Mucosa of rectum (tissue), 2 donors: Measurements from ENCODE around the gene LDAH.
A peak's percentile ranks its signal among the peaks of the same experiment; 100 is the strongest.

ENCODE experiments used
- H3K27ac ChIP-seq, 2 donors: one replicate each; pipeline ENCODE4 v1.7.0; 2013; ENCODE audit warnings: inconsistent platforms in 2 of 2, low read depth in 2 of 2, low read length in 2 of 2
- H3K27me3 ChIP-seq, 2 donors: one replicate each; pipeline ENCODE4 v1.7.0; 2013; ENCODE audit warnings: low read length in 2 of 2; ENCODE audit not compliant: control insufficient read depth in 2 of 2, insufficient read depth in 2 of 2
- H3K36me3 ChIP-seq, 2 donors: one replicate each; pipeline ENCODE4 v1.7.0; 2013; ENCODE audit warnings: low read length in 2 of 2; ENCODE audit not compliant: control insufficient read depth in 2 of 2, insufficient read depth in 2 of 2
- H3K4me1 ChIP-seq, 2 donors: one replicate each; pipeline ENCODE4 v1.7.0; 2013; ENCODE audit warnings: low read length in 2 of 2, mild to moderate bottlenecking in 1 of 2; ENCODE audit not compliant: control insufficient read depth in 2 of 2, insufficient read depth in 2 of 2
- H3K4me3 ChIP-seq, 2 donors: one replicate each; pipeline ENCODE4 v1.7.0; 2013; ENCODE audit warnings: low read length in 2 of 2
- H3K9ac ChIP-seq, 2 donors: one replicate each; pipeline ENCODE4 v1.7.0; 2013; ENCODE audit warnings: low read length in 2 of 2, low read depth in 1 of 2, mild to moderate bottlenecking in 1 of 2
- H3K9me3 ChIP-seq, 2 donors: one replicate each; pipeline ENCODE4 v1.7.0; 2013; ENCODE audit warnings: low read length in 2 of 2; ENCODE audit not compliant: control insufficient read depth in 2 of 2
- donor health status: healthy.
- donor health status: Normal muscosa, but diverticular disease.

The LDAH gene

GRCh38 chr2:20822535-20823490 lies at the start of gene LDAH:
Gene LDAH (minus strand): TSS chr2:20823101. CDS start chr2:20801463, 21,638 bp downstream.
- Histone ChIP-seq H3K4me3 (peak within 1 kb of the TSS; percentile 78 to 90), H3K27me3 (peaks cover 0 to under 1% of the 10 kb centered on the region in 2 donors), H3K4me1 (no peaks in the 10 kb centered on the region)

GRCh38 chr2:20868377-20868776 lies 45.5 kb upstream of the LDAH start:
- no peaks in the 10 kb centered on the region for H3K4me1 ChIP-seq
- no peak overlapping the region for H3K4me3 ChIP-seq
- H3K27ac ChIP-seq: no peak overlapping the region
- H3K27me3 ChIP-seq: no peaks in the 10 kb centered on the region
- no peaks in the 10 kb centered on the region for H3K36me3 ChIP-seq
- H3K9ac ChIP-seq: no peak overlapping the region
- no peaks in the 10 kb centered on the region for H3K9me3 ChIP-seq

More at GRCh38 chr2:20822535-20823490, at the start of gene LDAH:
- peak within 1 kb of the TSS; percentile 93 to 97 for H3K9ac ChIP-seq
- H3K9me3 ChIP-seq: no peaks in the 10 kb centered on the region
- H3K27ac ChIP-seq: peak within 1 kb of the TSS; percentile 86 to 95
- no peaks in the 10 kb centered on the region for H3K36me3 ChIP-seq

- Histone ChIP-seq H3K27ac (no peak overlapping the region), H3K27me3 (no peaks in the 10 kb centered on the region), H3K4me3 (no peak overlapping the region), H3K4me1 (no peaks in the 10 kb centered on the region), H3K9ac (no peak overlapping the region), H3K9me3 (no peaks in the 10 kb centered on the region), H3K36me3 (no peaks in the 10 kb centered on the region)
These were observed 39.9 kb upstream of the LDAH start for GRCh38 chr2:20862850-20863249.

- Histone ChIP-seq H3K4me3 (no peak overlapping the region), H3K36me3 (no peaks in the 10 kb centered on the region), H3K27ac (no peak overlapping the region), H3K9me3 (no peaks in the 10 kb centered on the region), H3K4me1 (no peaks in the 10 kb centered on the region), H3K9ac (no peak overlapping the region), H3K27me3 (no peaks in the 10 kb centered on the region)
These were observed 32.6 kb upstream of the LDAH start for GRCh38 chr2:20855456-20855855.

- Histone ChIP-seq H3K27me3 (no peaks in the 10 kb centered on the region), H3K4me3 (no peak overlapping the region), H3K27ac (no peak overlapping the region), H3K9me3 (no peaks in the 10 kb centered on the region), H3K9ac (no peak overlapping the region), H3K4me1 (no peaks in the 10 kb centered on the region), H3K36me3 (no peaks in the 10 kb centered on the region)
These were observed 29.8 kb upstream of the LDAH start for GRCh38 chr2:20852670-20853069.

- Histone ChIP-seq H3K9ac (no peak overlapping the region), H3K27ac (no peak overlapping the region), H3K4me3 (no peak overlapping the region), H3K27me3 (no peaks in the 10 kb centered on the region), H3K4me1 (no peaks in the 10 kb centered on the region), H3K9me3 (no peaks in the 10 kb centered on the region), H3K36me3 (no peaks in the 10 kb centered on the region)
These were observed 29.2 kb upstream of the LDAH start for GRCh38 chr2:20852139-20852538.

- H3K27ac ChIP-seq: no peak overlapping the region
- H3K4me3 ChIP-seq: no peak overlapping the region
- no peaks in the 10 kb centered on the region for H3K9me3 ChIP-seq
- no peak overlapping the region for H3K9ac ChIP-seq
- H3K4me1 ChIP-seq: no peaks in the 10 kb centered on the region
- H3K36me3 ChIP-seq: no peaks in the 10 kb centered on the region
- peaks cover 2 to 3% of the 10 kb centered on the region in 2 donors for H3K27me3 ChIP-seq
These were observed 21.3 kb upstream of the LDAH start for GRCh38 chr2:20844246-20844645.

GRCh38 chr2:20839052-20839451 lies 16.2 kb upstream of the LDAH start:
- H3K27ac ChIP-seq: no peak overlapping the region
- H3K4me1 ChIP-seq: no peaks in the 10 kb centered on the region
- no peak overlapping the region for H3K4me3 ChIP-seq
- H3K9me3 ChIP-seq: no peaks in the 10 kb centered on the region
- peaks cover 3 to 8% of the 10 kb centered on the region in 2 donors for H3K27me3 ChIP-seq
- H3K9ac ChIP-seq: no peak overlapping the region
- no peaks in the 10 kb centered on the region for H3K36me3 ChIP-seq

GRCh38 chr2:20838016-20838415 lies 15.1 kb upstream of the LDAH start:
- H3K36me3 ChIP-seq: no peaks in the 10 kb centered on the region
- H3K4me3 ChIP-seq: no peak overlapping the region
- no peaks in the 10 kb centered on the region for H3K4me1 ChIP-seq
- no peak overlapping the region for H3K9ac ChIP-seq
- H3K27me3 ChIP-seq: peaks cover 3 to 8% of the 10 kb centered on the region in 2 donors
- H3K27ac ChIP-seq: no peak overlapping the region
- H3K9me3 ChIP-seq: no peaks in the 10 kb centered on the region

- Histone ChIP-seq H3K9me3 (no peaks in the 10 kb centered on the region), H3K36me3 (no peaks in the 10 kb centered on the region), H3K9ac (no peak overlapping the region), H3K4me1 (no peaks in the 10 kb centered on the region), H3K27me3 (peaks cover 2 to 5% of the 10 kb centered on the region in 2 donors), H3K27ac (no peak overlapping the region), H3K4me3 (no peak overlapping the region)
These were observed 13.6 kb upstream of the LDAH start for GRCh38 chr2:20836521-20836920.
